ENCODE measurements around the gene CDC25B. TPM values are rescaled to one million over a fixed set of nuclear protein-coding genes. Genes with fewer than 3 reads are reported as not detected.

The CDC25B gene
- total and polyA plus RNA-seq, 2 of the 8 experiments (the other 6 are each of a cell fraction or from before 2014, with no cell fraction given), result 21.7 to 31.2 TPM

- CTCF ChIA-PET (ENCODE audit: partially characterized antibody), result interaction anchor here (0.6 to 9.5 kb wide), 14 partner anchors 10 to 259 kb away, joined by 3 to 128 read pairs (median 4); partner anchors contain the start of genes ADISSP and AP5S1
- H3K23ac ChIP-seq (ENCODE audit: insufficient read length), result no peak overlapping the region
- no peak for TF ChIP-seq SP4 (IDR thresholded peaks at IDR 0.05; ENCODE audit: low read length)
- TF ChIP-seq POLR2A (IDR thresholded peaks at IDR 0.05; ENCODE audit: control extremely low read depth in 1 of 2, low read depth in 2 of 2, low read length in 2 of 2), result no peak
- no peak for TF ChIP-seq ATF3 (IDR thresholded peaks at IDR 0.05; ENCODE audit: insufficient read depth, low read depth, low read length)
- TF ChIP-seq SP2 (IDR thresholded peaks at IDR 0.05; ENCODE audit: low read length), result no peak
- TF ChIP-seq TEAD4 (IDR thresholded peaks at IDR 0.05; ENCODE audit: low read depth, low read length), result no peak
- TF ChIP-seq YY1 (IDR thresholded peaks at IDR 0.05; ENCODE audit: low read depth, low read length), result no peak
- TF ChIP-seq EP300 (IDR thresholded peaks at IDR 0.05; ENCODE audit: borderline replicate concordance in 1 of 2, low read depth in 2 of 2, low read length in 2 of 2), result no peak
- FAIRE-seq (no peak), DNase-seq (ENCODE audit: low read depth in 1 of 2, low spot score in 2 of 2) (no peak)
- H3K18ac ChIP-seq (ENCODE audit: extremely low read depth, low read length), result no peak overlapping the region
- peak overlapping the region in 1 of 4 experiments; percentile 52; a peak in 2 of 8 replicates for H3K4me3 ChIP-seq (ENCODE audit: extremely low read depth in 1 of 4, insufficient read depth in 2 of 4, low read depth in 3 of 4, low read length in 4 of 4)
- H4K20me1 ChIP-seq (replicated peaks in 1 of 2; ENCODE audit: control insufficient read depth in 1 of 2, insufficient read depth in 2 of 2, low read length in 2 of 2), result peaks cover 7 to 11% of the 10 kb centered on the region in 2 experiments
- no peak overlapping the region for H2BK120ac ChIP-seq (replicated peaks; ENCODE audit: low read depth, low read length)
- no peak overlapping the region for H4K91ac ChIP-seq (replicated peaks; ENCODE audit: insufficient read length, low read length)
- no peak overlapping the region for H2BK15ac ChIP-seq (ENCODE audit: low read length)
- H3K36me3 ChIP-seq (ENCODE audit: control insufficient read depth in 2 of 4, insufficient read depth in 4 of 4, low read length in 3 of 4), result peaks cover 0 to 5% (median 0%) of the 10 kb centered on the region in 4 experiments; a peak in 2 of 8 replicates
- WGBS, 2 experiments (ENCODE audit: extremely low coverage in 1 of 2, insufficient coverage in 1 of 2, insufficient read length in 1 of 2, insufficient replicate concordance in 2 of 2, low coverage in 1 of 2, low lambda C conversion rate in 2 of 2, missing lambda C conversion rate in 1 of 2), result 86% methylated on average over 5 of the region's 5 CpGs; no CpG with 5 or more reads in 1 of the 2 experiments
- no peaks in the 10 kb centered on the region for H3K9me3 ChIP-seq (ENCODE audit: insufficient read depth in 2 of 2, low read depth in 1 of 2, low read length in 1 of 2)
- 0 out of 2 replicates have a peak overlapping the region, but pooled peaks have one; percentile 49 for H2AFZ ChIP-seq (ENCODE audit: low read length)
- H2BK12ac ChIP-seq (ENCODE audit: low read depth, low read length), result no peak overlapping the region
- peaks cover 0 to 13% (median 6%) of the 10 kb centered on the region in 4 experiments; a peak in 6 of 7 replicates for H3K4me1 ChIP-seq (replicated peaks in 1 of 4; ENCODE audit: control insufficient read depth in 3 of 4, insufficient read depth in 4 of 4, low read length in 3 of 4)
- no peak overlapping the region for H2BK20ac ChIP-seq (ENCODE audit: low read length)
- H3K27ac ChIP-seq (ENCODE audit: low read depth, low read length), result no peak overlapping the region
- H4K5ac ChIP-seq (ENCODE audit: insufficient read length, low read depth, low read length), result no peak overlapping the region
- peaks cover 0 to 10% of the 10 kb centered on the region in 2 experiments; a peak in 1 of 4 replicates for H3K79me2 ChIP-seq (ENCODE audit: control insufficient read depth in 1 of 2, insufficient read depth in 2 of 2, low read length in 2 of 2)
- H3K27me3 ChIP-seq (replicated peaks in 1 of 4; ENCODE audit: control insufficient read depth in 3 of 4, extremely low read depth in 1 of 4, insufficient read depth in 3 of 4, low read length in 3 of 4), result peaks cover 0 to 3% (median 0%) of the 10 kb centered on the region in 4 experiments; a peak in 3 of 7 replicates
- POLR2A ChIA-PET (ENCODE audit: partially characterized antibody), result interaction anchor here (0.6 to 3.9 kb wide), 3 partner anchors 8 to 449 kb away, joined by 3 to 20 read pairs (median 5); partner anchors contain the start of genes AP5S1 and CDC25B
- no peak overlapping the region for H3K14ac ChIP-seq (ENCODE audit: insufficient read length)
- H4K8ac ChIP-seq (ENCODE audit: extremely low read depth, insufficient read depth, low read length), result no peak overlapping the region
- no peak overlapping the region for H3K4ac ChIP-seq (replicated peaks; ENCODE audit: insufficient read length, low read depth, low read length)
- no peak overlapping the region for H3K9ac ChIP-seq (replicated peaks in 1 of 4; ENCODE audit: extremely low read depth in 1 of 4, low read depth in 3 of 4, low read length in 3 of 4)
- peaks cover 3% of the 10 kb centered on the region; the same call in 1 of the 2 replicates for H3K23me2 ChIP-seq (ENCODE audit: low read depth, low read length)
- no peak overlapping the region for H2AK5ac ChIP-seq (ENCODE audit: low read depth, low read length)
- H3K4me2 ChIP-seq (ENCODE audit: insufficient read depth in 1 of 2, low read depth in 2 of 2, low read length in 2 of 2), result 0 out of 4 replicates have a peak overlapping the region, but pooled peaks of 1 of the 2 experiments have one; percentile 31
- no peak overlapping the region for H3K56ac ChIP-seq (replicated peaks; ENCODE audit: insufficient read length, low read depth, low read length)
- peaks cover 11% of the 10 kb centered on the region for H3K79me1 ChIP-seq (ENCODE audit: low read depth, low read length)
- no peak overlapping the region for H2BK5ac ChIP-seq (ENCODE audit: low read depth, low read length)
Measured at GRCh38 chr20:3787324-3788014, 8.6 kb upstream of the CDC25B start.

Data from H1 (cell line).